ENCODE measurements around the gene DAZAP1. TPM values are rescaled to one million over a fixed set of nuclear protein-coding genes. Genes with fewer than 3 reads are reported as not detected.
A peak's percentile ranks its signal among the peaks of the same experiment; 100 is the strongest.
"Not testable (repeated sequence)": the region's sequence is repeated elsewhere in the genome, so short reads cannot be mapped to it uniquely, and the experiment has no call there.

Gene DAZAP1
- polyA plus RNA-seq, 10 donors: 52.2 to 76.1 (median 64.0) TPM

- DNase-seq: peak in 2 of 3 donors; percentile 63 to 79
Measured at GRCh38 chr19:1408300-1409203, 1.2 kb downstream of the DAZAP1 start.

GRCh38 chr19:1409204-1410005 is 2.0 kb downstream of the DAZAP1 start:
- DNase-seq: no peak

- no peak for DNase-seq
Measured at GRCh38 chr19:1410136-1410786, 2.9 kb downstream of the DAZAP1 start.

- no peak for DNase-seq
Measured at GRCh38 chr19:1410789-1411188, 3.4 kb downstream of the DAZAP1 start.

- DNase-seq: peak in 1 of 3 donors; percentile 52
Measured at GRCh38 chr19:1411255-1412191, 4.1 kb downstream of the DAZAP1 start.

- DNase-seq: no peak
Measured at GRCh38 chr19:1412323-1412923, 5.0 kb downstream of the DAZAP1 start.

GRCh38 chr19:1412995-1413800 is 5.8 kb downstream of the DAZAP1 start:
- DNase-seq: no peak

GRCh38 chr19:1416014-1416841 is 8.8 kb downstream of the DAZAP1 start:
- no peak for DNase-seq

GRCh38 chr19:1417145-1417544 is 9.8 kb downstream of the DAZAP1 start:
- DNase-seq: no peak

GRCh38 chr19:1417681-1418495 is 10.5 kb downstream of the DAZAP1 start:
- no peak for DNase-seq

GRCh38 chr19:1418496-1418775 is 11.1 kb downstream of the DAZAP1 start:
- no peak for DNase-seq

GRCh38 chr19:1418951-1419738 is 11.8 kb downstream of the DAZAP1 start:
- DNase-seq: no peak

- DNase-seq: not testable (repeated sequence)
Measured at GRCh38 chr19:1420085-1420484, 12.7 kb downstream of the DAZAP1 start.

- DNase-seq: no peak
Measured at GRCh38 chr19:1420590-1420989, 13.2 kb downstream of the DAZAP1 start.

- DNase-seq: no peak
Measured at GRCh38 chr19:1421218-1421957, 14.0 kb downstream of the DAZAP1 start.

GRCh38 chr19:1421958-1422305 is 14.5 kb downstream of the DAZAP1 start:
- DNase-seq: no peak

- no peak for DNase-seq
Measured at GRCh38 chr19:1422360-1422759, 15.0 kb downstream of the DAZAP1 start.

Data from muscle of back (tissue), 11 donors.